NCI-H187 (cell line): ENCODE data around the gene TXLNA.
A peak's percentile ranks its signal among the peaks of the same experiment; 100 is the strongest.

Experiments
- DNase-seq, 2 experiments: peaks; one replicate each; lab custom pipeline; 2025; lab: John Stamatoyannopoulos, UW

Gene TXLNA

GRCh38 chr1:32184650-32185049, 5.2 kb downstream of the TXLNA start:
- DNase-seq: no peak

- DNase-seq: no peak
These were observed 6.6 kb downstream of the TXLNA start for GRCh38 chr1:32186077-32186476.

- DNase-seq: no peak
These were observed 7.0 kb downstream of the TXLNA start for GRCh38 chr1:32186491-32186890.

- no peak for DNase-seq
These were observed 8.4 kb downstream of the TXLNA start for GRCh38 chr1:32187850-32188249.

GRCh38 chr1:32192220-32192948, 12.9 kb downstream of the TXLNA start:
- no peak for DNase-seq

GRCh38 chr1:32194984-32195383, 15.5 kb downstream of the TXLNA start:
- DNase-seq: no peak

GRCh38 chr1:32195531-32195930, 16.1 kb downstream of the TXLNA start:
- no peak for DNase-seq

GRCh38 chr1:32195972-32196823, 16.7 kb downstream of the TXLNA start:
- DNase-seq: no peak

- no peak for DNase-seq
These were observed 17.6 kb downstream of the TXLNA start for GRCh38 chr1:32197074-32197473.

GRCh38 chr1:32197837-32198236, 18.4 kb downstream of the TXLNA start:
- no peak for DNase-seq

- DNase-seq: no peak
These were observed 19.0 kb downstream of the TXLNA start for GRCh38 chr1:32198237-32199042.

GRCh38 chr1:32199043-32199716, 19.7 kb downstream of the TXLNA start:
- DNase-seq: no peak

GRCh38 chr1:32199717-32200072, 20.2 kb downstream of the TXLNA start:
- no peak for DNase-seq

GRCh38 chr1:32200226-32201010, 20.9 kb downstream of the TXLNA start, which contains the start of gene CCDC28B:
TSS of gene CCDC28B (plus strand) at chr1:32200595. CDS start at chr1:32201936, 1,341 bp downstream.
- DNase-seq: peak; percentile 38 to 65

GRCh38 chr1:32201011-32201855, 21.8 kb downstream of the TXLNA start:
- DNase-seq: no peak

- DNase-seq: no peak
These were observed 25.5 kb downstream of the TXLNA start for GRCh38 chr1:32204943-32205361.

- peak; percentile 74 to 81 for DNase-seq
These were observed 26.2 kb downstream of the TXLNA start, which contains the start of gene IQCC for GRCh38 chr1:32205401-32206370. TSS of gene IQCC (plus strand) at chr1:32205671. CDS start at chr1:32205682, 11 bp downstream.

GRCh38 chr1:32208469-32208868, 29.0 kb downstream of the TXLNA start:
- no peak for DNase-seq

- DNase-seq: peak; percentile 76 to 81
These were observed 29.4 kb downstream of the TXLNA start, which contains the start of gene DCDC2B for GRCh38 chr1:32208891-32209328. TSS of gene DCDC2B (plus strand) at chr1:32209089. CDS start at chr1:32209094, 5 bp downstream.
